MM.1S (cell line): ENCODE measurements around the gene ARSI.

Experiments used
- DNase-seq: peaks from one replicate; pipeline ENCODE4 v3.0.0-alpha.2; 2015
- H2AFZ ChIP-seq: fragments of 300-600 bp; sonication (generic); 2 replicates; pipeline ENCODE4 v1.6.0; 2016; ENCODE audit warnings: antibody characterized with exemption, low read length
- H3F3A ChIP-seq: fragments of 300-600 bp; sonication (generic); 2 replicates; pipeline ENCODE4 v1.6.1; 2016; ENCODE audit warnings: mild to moderate bottlenecking, antibody characterized with exemption, low read length, moderate library complexity, mixed read lengths; ENCODE audit not compliant: insufficient read depth
- H3K27ac ChIP-seq: fragments of 300-600 bp; sonication (generic); 2 replicates; pipeline ENCODE4 v1.5.1; 2016; ENCODE audit warnings: mild to moderate bottlenecking, low read length
- H3K27me3 ChIP-seq: fragments of 300-600 bp; sonication (generic); replicated peaks from 2 replicates; pipeline ENCODE4 v1.6.0; 2016; ENCODE audit warnings: low read length; ENCODE audit not compliant: insufficient read depth
- H3K36me3 ChIP-seq: fragments of 300-600 bp; sonication (generic); replicated peaks from 2 replicates; pipeline ENCODE4 v1.6.1; 2016; ENCODE audit warnings: mild to moderate bottlenecking, low read length, mixed read lengths; ENCODE audit not compliant: insufficient read depth
- H3K4me1 ChIP-seq: fragments of 300-600 bp; sonication (generic); 2 replicates; pipeline ENCODE4 v1.6.1; 2016; ENCODE audit warnings: low read length, mixed read lengths
- H3K4me2 ChIP-seq: fragments of 300-600 bp; sonication (generic); 2 replicates; pipeline ENCODE4 v1.6.0; 2016; ENCODE audit warnings: low read depth, low read length
- H3K4me3 ChIP-seq: fragments of 300-600 bp; sonication (generic); 2 replicates; pipeline ENCODE4 v1.5.1; 2016; ENCODE audit warnings: low read length, mixed read lengths
- H3K79me2 ChIP-seq: fragments of 300-600 bp; sonication (generic); 2 replicates; pipeline ENCODE4 v1.6.1; 2016; ENCODE audit warnings: mixed run types, low read length, mixed read lengths
- H3K9ac ChIP-seq: fragments of 300-600 bp; sonication (generic); 2 replicates; pipeline ENCODE4 v1.6.1; 2016; ENCODE audit warnings: low read length, mixed read lengths
- H3K9me2 ChIP-seq: fragments of 300-600 bp; sonication (generic); replicated peaks from 2 replicates; pipeline ENCODE4 v1.6.1; 2016; ENCODE audit warnings: mild to moderate bottlenecking, low read length, mixed read lengths; ENCODE audit not compliant: insufficient read depth
- H3K9me3 ChIP-seq: fragments of 300-600 bp; sonication (generic); replicated peaks from 2 replicates; pipeline ENCODE4 v1.6.1; 2016; ENCODE audit warnings: mild to moderate bottlenecking, low read length, mixed read lengths; ENCODE audit not compliant: insufficient read depth
- H4K20me1 ChIP-seq: fragments of 300-600 bp; sonication (generic); 2 replicates; pipeline ENCODE4 v1.6.1; 2016; ENCODE audit warnings: mild to moderate bottlenecking, low read length, moderate library complexity, mixed read lengths; ENCODE audit not compliant: insufficient read depth
- CTCF ChIP-seq: fragments of 300-600 bp; sonication (generic); IDR thresholded peaks from 2 replicates; pipeline ENCODE4 v1.5.1; 2016; ENCODE audit warnings: antibody characterized with exemption, low read length, mixed read lengths
- EZH2 ChIP-seq: fragments of 300-600 bp; sonication (generic); optimal IDR thresholded peaks from 2 replicates; pipeline ENCODE3; 2017; ENCODE audit warnings: low read depth, mild to moderate bottlenecking, antibody characterized with exemption, low read length, mixed read lengths
- EZH2phosphoT487 ChIP-seq: fragments of 300-600 bp; sonication (generic); IDR thresholded peaks from 2 replicates; pipeline ENCODE4 v1.6.1; 2018; ENCODE audit warnings: antibody characterized with exemption, low read length

Gene ARSI

GRCh38 chr5:150323819-150324218 lies 21.1 kb upstream of the ARSI start:
- DNase-seq, result no peak
- H3F3A ChIP-seq, result no peaks in the 10 kb centered on the region
- H3K4me3 ChIP-seq, result no peak overlapping the region
- 0 out of 2 replicates have a peak, but pooled peaks cover 4% of the 10 kb centered on the region for H3K4me1 ChIP-seq
- no peaks in the 10 kb centered on the region for H3K79me2 ChIP-seq
- H3K36me3 ChIP-seq, result no peaks in the 10 kb centered on the region
- TF ChIP-seq EZH2, result no peak
- no peak for TF ChIP-seq CTCF
- TF ChIP-seq EZH2phosphoT487, result no peak
- H3K9me3 ChIP-seq, result no peaks in the 10 kb centered on the region
- no peak overlapping the region for H3K4me2 ChIP-seq
- H3K27me3 ChIP-seq, result no peaks in the 10 kb centered on the region
- no peak overlapping the region for H2AFZ ChIP-seq
- no peak overlapping the region for H3K27ac ChIP-seq
- no peaks in the 10 kb centered on the region for H4K20me1 ChIP-seq
- H3K9me2 ChIP-seq, result no peaks in the 10 kb centered on the region
- H3K9ac ChIP-seq, result no peak overlapping the region

- TF ChIP-seq EZH2 (no peak), EZH2phosphoT487 (no peak), CTCF (no peak)
- Histone ChIP-seq H3F3A (no peaks in the 10 kb centered on the region), H4K20me1 (no peaks in the 10 kb centered on the region), H3K36me3 (no peaks in the 10 kb centered on the region), H3K79me2 (no peaks in the 10 kb centered on the region), H3K9ac (no peak overlapping the region), H3K27ac (no peak overlapping the region), H3K9me2 (no peaks in the 10 kb centered on the region), H3K27me3 (no peaks in the 10 kb centered on the region), H3K4me3 (no peak overlapping the region), H3K4me2 (no peak overlapping the region), H2AFZ (no peak overlapping the region), H3K9me3 (no peaks in the 10 kb centered on the region), H3K4me1 (0 out of 2 replicates have a peak, but pooled peaks cover 4% of the 10 kb centered on the region)
- DNase-seq, result no peak
Measured at GRCh38 chr5:150323092-150323491, 20.4 kb upstream of the ARSI start.

- no peak for TF ChIP-seq CTCF
- TF ChIP-seq EZH2phosphoT487, result no peak
- Histone ChIP-seq H3K79me2 (no peaks in the 10 kb centered on the region), H3F3A (no peaks in the 10 kb centered on the region), H3K4me2 (no peak overlapping the region), H3K27ac (no peak overlapping the region), H3K4me1 (0 out of 2 replicates have a peak, but pooled peaks cover 4% of the 10 kb centered on the region), H2AFZ (no peak overlapping the region), H3K4me3 (no peak overlapping the region), H3K9me2 (no peaks in the 10 kb centered on the region), H3K9me3 (no peaks in the 10 kb centered on the region), H3K9ac (no peak overlapping the region), H3K36me3 (no peaks in the 10 kb centered on the region), H4K20me1 (no peaks in the 10 kb centered on the region), H3K27me3 (no peaks in the 10 kb centered on the region)
- no peak for DNase-seq
Measured at GRCh38 chr5:150322202-150322601, 19.5 kb upstream of the ARSI start.

- Histone ChIP-seq H4K20me1 (no peaks in the 10 kb centered on the region), H2AFZ (no peak overlapping the region), H3K4me2 (no peak overlapping the region), H3K36me3 (no peaks in the 10 kb centered on the region), H3K9ac (no peak overlapping the region), H3K27ac (no peak overlapping the region), H3F3A (no peaks in the 10 kb centered on the region), H3K27me3 (no peaks in the 10 kb centered on the region), H3K4me1 (0 out of 2 replicates have a peak, but pooled peaks cover 4% of the 10 kb centered on the region), H3K9me3 (no peaks in the 10 kb centered on the region), H3K9me2 (no peaks in the 10 kb centered on the region), H3K4me3 (no peak overlapping the region), H3K79me2 (no peaks in the 10 kb centered on the region)
- no peak for DNase-seq
- TF ChIP-seq EZH2phosphoT487, result no peak
- no peak for TF ChIP-seq EZH2
- no peak for TF ChIP-seq CTCF
Measured at GRCh38 chr5:150321784-150322183, 19.1 kb upstream of the ARSI start.
